Esophagus mucosa (tissue), 1 donor: Measurements from ENCODE around the gene SENP7. TPM values are rescaled to one million over a fixed set of nuclear protein-coding genes. Genes with fewer than 3 reads are reported as not detected.
"Not testable (repeated sequence)": the region's sequence is repeated elsewhere in the genome, so short reads cannot be mapped to it uniquely, and the experiment has no call there.

Source experiments
- ATAC-seq: fragments of 200-7000 bp; cut with Tn5 transposase; one replicate; pipeline ENCODE4 v1.9.1; 2020
- total RNA-seq: library from RNA; stranded (reverse); gene quantifications from one replicate; pipeline ENCODE4 v1.2.4, GENCODE V29; 2023
- donor health status: DM: yes; HTN: yes; CAD: no.

SENP7 gene
- total RNA-seq, 1 donor from 2014 or later: 7.4 TPM

DNA sequence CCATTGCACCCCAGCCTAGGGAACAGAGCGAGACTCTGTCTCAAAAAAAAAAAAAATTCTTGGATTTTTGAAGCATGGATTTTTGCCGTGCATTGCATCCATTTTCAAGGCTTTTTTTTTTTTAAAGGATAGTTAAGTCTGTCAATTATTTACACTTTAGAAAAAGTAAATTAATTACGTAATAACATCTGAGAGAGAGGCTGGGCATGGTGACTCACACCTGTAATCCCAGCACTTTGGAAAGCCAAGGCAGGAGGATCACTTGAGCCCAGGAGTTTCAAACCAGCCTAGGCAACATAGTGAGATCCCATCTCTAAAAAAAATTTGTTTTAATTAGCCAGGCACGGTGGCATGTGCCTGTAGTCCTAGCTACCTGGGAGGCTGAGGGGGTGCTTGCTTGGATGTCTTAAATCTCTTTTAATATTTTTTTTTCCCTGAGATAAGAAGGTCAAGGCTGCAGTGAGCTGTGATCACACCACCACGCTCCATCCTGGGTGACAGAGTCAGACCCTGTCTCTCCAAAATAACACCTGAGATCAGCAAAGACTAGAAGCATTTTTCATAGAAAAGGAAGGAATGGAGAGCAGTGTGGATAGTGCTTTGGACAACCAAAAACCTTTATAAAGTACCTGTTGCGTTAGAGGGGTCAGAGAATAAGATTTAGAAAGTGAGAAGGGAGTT lies 6.8 kb upstream of the SENP7 start:
- ATAC-seq: peak; percentile 39

- ATAC-seq: peak; percentile 87
These were observed 5.4 kb upstream of the SENP7 start for GRCh38 chr3:101518421-101518871.

GRCh38 chr3:101513419-101513986 lies 491 bp upstream of the SENP7 start:
- peak; percentile 51 for ATAC-seq

GRCh38 chr3:101512396-101512645 lies 691 bp downstream of the SENP7 start:
- ATAC-seq: no peak

GRCh38 chr3:101509811-101510210 lies 3.2 kb downstream of the SENP7 start:
- no peak for ATAC-seq

- no peak for ATAC-seq
These were observed 3.7 kb downstream of the SENP7 start for GRCh38 chr3:101509281-101509680.

DNA sequence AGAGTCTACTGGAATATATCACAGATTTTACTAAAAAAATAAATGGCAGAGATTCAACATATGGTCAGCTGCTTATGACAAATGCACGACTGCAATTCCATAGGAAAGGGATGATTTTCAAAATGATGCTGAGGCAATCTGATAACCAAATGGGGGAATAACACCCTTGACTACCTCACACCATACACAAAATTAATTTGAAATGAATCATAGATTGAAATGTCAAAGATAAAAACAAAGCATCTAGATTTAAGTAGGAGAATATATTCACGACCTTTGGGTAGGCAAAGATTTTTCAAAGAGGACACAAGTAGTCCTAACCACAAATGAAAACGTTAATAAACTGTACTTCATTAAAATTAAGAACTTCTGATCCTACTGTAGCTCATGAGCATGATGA lies 11.2 kb downstream of the SENP7 start:
- ATAC-seq: no peak

- no peak for ATAC-seq
These were observed 12.8 kb downstream of the SENP7 start for GRCh38 chr3:101500208-101500607.

DNA sequence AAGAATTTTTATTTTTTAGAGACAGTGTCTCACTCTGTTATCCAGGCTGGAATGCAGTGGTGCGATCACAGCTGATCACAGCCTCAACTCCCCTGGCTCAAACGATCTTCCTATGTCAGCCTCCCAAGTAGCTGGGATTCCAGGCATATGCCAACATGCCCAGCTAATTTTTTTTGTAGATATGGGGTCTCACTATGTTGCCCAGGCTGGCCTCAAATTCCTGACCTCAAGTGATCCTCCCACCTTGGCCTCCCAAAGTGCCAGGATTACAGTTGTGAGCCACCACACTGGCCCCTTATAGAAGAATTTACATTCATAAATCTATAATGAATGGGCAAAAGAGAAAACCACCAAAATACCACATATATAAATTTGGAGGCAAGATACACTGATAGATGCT lies 15.2 kb downstream of the SENP7 start:
- no peak for ATAC-seq

DNA sequence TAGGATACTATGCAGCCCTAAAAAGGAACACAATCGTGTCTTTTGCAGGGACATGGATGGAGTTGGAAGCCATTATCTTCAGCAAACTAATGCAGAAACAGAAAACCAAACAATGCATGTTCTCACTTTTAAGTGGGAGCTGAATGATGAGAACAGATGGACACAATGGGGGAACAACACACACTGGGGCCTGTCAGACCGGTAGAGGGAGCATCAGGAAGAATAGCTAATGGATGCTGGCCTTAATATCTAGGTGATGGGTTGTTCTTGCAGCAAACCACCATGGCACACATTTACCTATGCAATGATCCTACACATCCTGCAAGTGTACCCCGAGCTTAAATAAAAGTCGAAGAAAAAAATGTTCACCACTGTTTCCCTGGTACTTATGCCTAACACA lies 17.5 kb downstream of the SENP7 start:
- ATAC-seq: no peak

GRCh38 chr3:101484805-101485620 lies 28.0 kb downstream of the SENP7 start:
- peak; percentile 57 for ATAC-seq

- ATAC-seq: no peak
These were observed 34.0 kb downstream of the SENP7 start for GRCh38 chr3:101478980-101479379.

- not testable (repeated sequence) for ATAC-seq
These were observed 38.0 kb downstream of the SENP7 start for GRCh38 chr3:101474841-101475552.

GRCh38 chr3:101468676-101469075 lies 44.3 kb downstream of the SENP7 start:
- not testable (repeated sequence) for ATAC-seq

DNA sequence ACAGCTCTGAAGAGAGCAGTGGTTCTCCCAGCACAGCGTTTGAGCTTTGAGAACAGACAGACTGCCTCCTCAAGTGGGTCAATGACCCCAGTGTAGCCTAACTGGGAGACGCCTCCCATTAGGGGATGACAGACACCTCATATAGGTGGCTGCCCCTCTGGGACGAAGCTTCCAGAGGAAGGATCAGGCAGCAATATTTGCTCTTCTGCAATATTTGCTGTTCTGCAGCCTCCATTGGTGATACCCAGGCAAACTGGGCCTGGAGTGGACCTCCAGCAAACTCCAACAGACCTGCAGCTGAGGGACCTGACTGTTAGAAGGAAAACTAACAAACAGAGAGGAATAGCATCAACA lies 45.7 kb downstream of the SENP7 start:
- ATAC-seq: not testable (repeated sequence)

DNA sequence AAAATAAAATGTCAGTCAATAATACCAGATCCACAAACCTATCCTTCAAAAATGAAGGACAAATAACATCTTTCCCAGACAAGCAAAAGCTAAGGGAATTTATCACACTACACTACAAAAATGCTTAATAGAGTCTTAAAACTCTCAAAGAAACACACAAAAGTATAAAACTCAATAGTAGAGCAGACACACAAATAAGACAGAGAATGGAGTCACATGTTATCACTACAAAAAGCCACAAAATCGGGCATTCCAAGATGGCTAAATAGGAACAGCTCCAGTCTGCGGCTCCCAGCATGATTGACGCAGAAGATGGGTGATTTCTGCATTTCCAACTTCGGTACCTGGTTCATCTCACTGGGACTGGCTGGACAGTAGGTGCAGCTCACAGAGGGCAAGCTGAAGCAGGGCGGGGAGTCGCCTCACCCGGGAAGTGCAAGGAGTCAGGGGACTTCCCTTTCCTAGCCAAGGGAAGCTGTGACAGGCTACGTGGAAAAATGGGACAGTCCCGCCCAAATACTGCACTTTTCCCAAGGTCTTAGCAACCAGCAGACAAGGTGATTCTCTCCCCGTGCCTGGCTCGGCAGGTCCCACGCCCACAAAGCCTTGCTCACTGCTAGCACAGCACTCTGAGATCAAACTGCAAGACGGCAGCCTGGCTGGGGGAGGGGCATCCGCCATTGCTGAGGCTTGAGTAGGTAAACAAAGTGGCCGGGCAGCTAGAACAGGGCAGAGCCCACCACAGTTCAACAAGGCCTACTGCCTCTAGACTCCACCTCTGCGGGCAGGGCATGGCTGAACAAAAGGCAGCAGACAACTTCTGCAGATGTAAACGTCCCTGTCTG lies 46.3 kb downstream of the SENP7 start:
- peak; percentile 48 for ATAC-seq

- ATAC-seq: peak; percentile 84
These were observed 48.8 kb downstream of the SENP7 start for GRCh38 chr3:101464235-101464634.

DNA sequence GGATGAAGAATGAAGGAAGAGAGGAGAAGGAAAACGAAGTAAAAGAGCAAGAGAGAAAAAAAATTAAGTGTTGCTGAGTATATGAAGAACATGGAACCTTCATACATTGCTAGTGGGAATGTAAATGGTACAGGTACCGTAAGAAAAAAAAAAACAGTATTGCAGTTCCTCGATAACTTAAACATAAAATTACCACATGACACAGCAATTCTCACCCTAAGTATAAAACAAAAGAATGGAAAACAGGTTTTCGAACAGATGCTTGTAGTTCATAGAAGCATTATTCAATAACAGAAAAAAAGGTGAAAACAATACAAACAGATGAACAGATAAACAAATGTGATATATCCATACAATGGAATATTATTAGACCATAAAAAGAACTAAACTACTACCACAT lies 51.6 kb downstream of the SENP7 start:
- ATAC-seq: no peak

DNA sequence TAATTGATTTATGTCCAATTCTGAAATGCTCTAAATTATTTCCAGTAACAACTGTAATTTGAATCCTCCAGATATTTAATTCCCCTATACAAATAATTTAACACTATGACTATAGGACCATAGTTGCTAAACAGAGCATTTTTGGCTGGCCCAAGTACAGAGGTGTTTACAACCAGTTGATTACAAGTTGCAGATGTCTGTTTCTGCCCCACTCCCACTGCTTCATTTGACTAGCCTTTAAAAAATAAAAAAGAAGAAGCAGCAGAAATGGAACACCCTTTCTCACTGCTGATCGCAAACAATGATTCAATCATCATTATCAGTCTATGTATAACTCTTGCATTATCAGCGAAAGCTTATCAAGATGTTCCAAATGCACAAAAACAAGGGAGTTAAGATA lies 54.6 kb downstream of the SENP7 start:
- ATAC-seq: no peak

GRCh38 chr3:101454629-101455028 lies 58.4 kb downstream of the SENP7 start:
- ATAC-seq: no peak

- no peak for ATAC-seq
These were observed 59.1 kb downstream of the SENP7 start for GRCh38 chr3:101453961-101454360.

- not testable (repeated sequence) for ATAC-seq
These were observed 74.4 kb downstream of the SENP7 start for GRCh38 chr3:101438641-101439040.
